Liver (tissue), 3 donors: ENCODE data around the gene ITPKB.

Source experiments
- JUND ChIP-seq, 2 donors: IDR thresholded peaks; 2 replicates each; pipeline ENCODE4 v1.6.1; 2016; ENCODE audit warnings: antibody characterized with exemption in 2 of 2
- RAD21 ChIP-seq, 2 donors: IDR thresholded peaks; 2 replicates each; pipeline ENCODE4 v1.6.1; 2016; ENCODE audit warnings: antibody characterized with exemption in 2 of 2, mild to moderate bottlenecking in 2 of 2
- SP1 ChIP-seq: IDR thresholded peaks from 2 replicates; pipeline ENCODE4 v1.6.1; 2018; ENCODE audit warnings: antibody characterized with exemption, mild to moderate bottlenecking
- TAF1 ChIP-seq: conservative IDR thresholded peaks from 2 replicates; pipeline ENCODE4 v1.6.1; 2016; ENCODE audit warnings: antibody characterized with exemption, mild to moderate bottlenecking
- YY1 ChIP-seq: IDR thresholded peaks from 2 replicates; pipeline ENCODE4 v1.6.1; 2016; ENCODE audit warnings: antibody characterized with exemption, mild to moderate bottlenecking
- TF ChIP-seq, protein P1 (sequence below): fragments of 150-350 bp; IDR thresholded peaks from 2 replicates; pipeline ENCODE4 v1.5.1; 2017; ENCODE audit warnings: improper control_type of control experiment, low read depth, low read length; ENCODE audit not compliant: missing input control
- TF ChIP-seq, protein P2 (sequence below): IDR thresholded peaks from 2 replicates; pipeline ENCODE4 v1.6.1; 2016; ENCODE audit warnings: antibody characterized with exemption, mild to moderate bottlenecking
- donor health status: healthy.
- donor health status: healthy.

GRCh38 chr1:226708342-226708780 lies 30.7 kb downstream of the ITPKB start:
- TF ChIP-seq, protein P1, sequence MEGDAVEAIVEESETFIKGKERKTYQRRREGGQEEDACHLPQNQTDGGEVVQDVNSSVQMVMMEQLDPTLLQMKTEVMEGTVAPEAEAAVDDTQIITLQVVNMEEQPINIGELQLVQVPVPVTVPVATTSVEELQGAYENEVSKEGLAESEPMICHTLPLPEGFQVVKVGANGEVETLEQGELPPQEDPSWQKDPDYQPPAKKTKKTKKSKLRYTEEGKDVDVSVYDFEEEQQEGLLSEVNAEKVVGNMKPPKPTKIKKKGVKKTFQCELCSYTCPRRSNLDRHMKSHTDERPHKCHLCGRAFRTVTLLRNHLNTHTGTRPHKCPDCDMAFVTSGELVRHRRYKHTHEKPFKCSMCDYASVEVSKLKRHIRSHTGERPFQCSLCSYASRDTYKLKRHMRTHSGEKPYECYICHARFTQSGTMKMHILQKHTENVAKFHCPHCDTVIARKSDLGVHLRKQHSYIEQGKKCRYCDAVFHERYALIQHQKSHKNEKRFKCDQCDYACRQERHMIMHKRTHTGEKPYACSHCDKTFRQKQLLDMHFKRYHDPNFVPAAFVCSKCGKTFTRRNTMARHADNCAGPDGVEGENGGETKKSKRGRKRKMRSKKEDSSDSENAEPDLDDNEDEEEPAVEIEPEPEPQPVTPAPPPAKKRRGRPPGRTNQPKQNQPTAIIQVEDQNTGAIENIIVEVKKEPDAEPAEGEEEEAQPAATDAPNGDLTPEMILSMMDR = no peak
- TF ChIP-seq JUND (IDR thresholded peaks at IDR 0.05) (no peak), TAF1 (no peak), YY1 (no peak), RAD21 (IDR thresholded peaks at IDR 0.05) (no peak), SP1 (no peak)
- TF ChIP-seq, protein P2, sequence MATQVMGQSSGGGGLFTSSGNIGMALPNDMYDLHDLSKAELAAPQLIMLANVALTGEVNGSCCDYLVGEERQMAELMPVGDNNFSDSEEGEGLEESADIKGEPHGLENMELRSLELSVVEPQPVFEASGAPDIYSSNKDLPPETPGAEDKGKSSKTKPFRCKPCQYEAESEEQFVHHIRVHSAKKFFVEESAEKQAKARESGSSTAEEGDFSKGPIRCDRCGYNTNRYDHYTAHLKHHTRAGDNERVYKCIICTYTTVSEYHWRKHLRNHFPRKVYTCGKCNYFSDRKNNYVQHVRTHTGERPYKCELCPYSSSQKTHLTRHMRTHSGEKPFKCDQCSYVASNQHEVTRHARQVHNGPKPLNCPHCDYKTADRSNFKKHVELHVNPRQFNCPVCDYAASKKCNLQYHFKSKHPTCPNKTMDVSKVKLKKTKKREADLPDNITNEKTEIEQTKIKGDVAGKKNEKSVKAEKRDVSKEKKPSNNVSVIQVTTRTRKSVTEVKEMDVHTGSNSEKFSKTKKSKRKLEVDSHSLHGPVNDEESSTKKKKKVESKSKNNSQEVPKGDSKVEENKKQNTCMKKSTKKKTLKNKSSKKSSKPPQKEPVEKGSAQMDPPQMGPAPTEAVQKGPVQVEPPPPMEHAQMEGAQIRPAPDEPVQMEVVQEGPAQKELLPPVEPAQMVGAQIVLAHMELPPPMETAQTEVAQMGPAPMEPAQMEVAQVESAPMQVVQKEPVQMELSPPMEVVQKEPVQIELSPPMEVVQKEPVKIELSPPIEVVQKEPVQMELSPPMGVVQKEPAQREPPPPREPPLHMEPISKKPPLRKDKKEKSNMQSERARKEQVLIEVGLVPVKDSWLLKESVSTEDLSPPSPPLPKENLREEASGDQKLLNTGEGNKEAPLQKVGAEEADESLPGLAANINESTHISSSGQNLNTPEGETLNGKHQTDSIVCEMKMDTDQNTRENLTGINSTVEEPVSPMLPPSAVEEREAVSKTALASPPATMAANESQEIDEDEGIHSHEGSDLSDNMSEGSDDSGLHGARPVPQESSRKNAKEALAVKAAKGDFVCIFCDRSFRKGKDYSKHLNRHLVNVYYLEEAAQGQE = no peak
